ENCODE measurements around the gene NBPF9.
"Not testable (repeated sequence)": the region's sequence is repeated elsewhere in the genome, so short reads cannot be mapped to it uniquely, and the experiment has no call there.

NBPF9 gene

GRCh38 chr1:149012599-149012998 is 90.8 kb downstream of the NBPF9 start:
- not testable (repeated sequence) for DNase-seq (ENCODE audit: low read depth)

- DNase-seq (ENCODE audit: low read depth) = not testable (repeated sequence)
Observed at GRCh38 chr1:149009761-149010160, 93.6 kb downstream of the NBPF9 start.

- not testable (repeated sequence) for DNase-seq (ENCODE audit: low read depth)
Observed at GRCh38 chr1:149008769-149009168, 94.6 kb downstream of the NBPF9 start.

GRCh38 chr1:149008326-149008725 is 95.0 kb downstream of the NBPF9 start:
- DNase-seq (ENCODE audit: low read depth) = not testable (repeated sequence)

Data from stimulated activated CD8-positive, alpha-beta memory T cell treated with anti-CD3 and anti-CD28 coated beads, Interleukin-15, amount 100 ng/mL, for 24 hours (primary cell).